KMS-11 (cell line): Measurements from ENCODE around the gene TLR2.

Experiments
- H2AFZ ChIP-seq: fragments of 200-600 bp; sonication (generic); 2 replicates; pipeline ENCODE4 v1.6.1; 2016; ENCODE audit warnings: antibody characterized with exemption, mixed run types, low read depth
- H3K27ac ChIP-seq: fragments of 200-600 bp; sonication (generic); 2 replicates; pipeline ENCODE4 v1.6.1; 2016; ENCODE audit warnings: mild to moderate bottlenecking, mixed run types
- H3K27me3 ChIP-seq: fragments of 200-600 bp; sonication (generic); 2 replicates; pipeline ENCODE4 v1.6.1; 2017; ENCODE audit warnings: mild to moderate bottlenecking, low read depth, mixed run types, moderate library complexity; ENCODE audit not compliant: insufficient read depth
- H3K36me3 ChIP-seq: fragments of 200-600 bp; sonication (generic); 2 replicates; pipeline ENCODE4 v1.6.1; 2017; ENCODE audit warnings: mild to moderate bottlenecking, mixed run types; ENCODE audit not compliant: insufficient read depth
- H3K4me1 ChIP-seq: fragments of 200-600 bp; sonication (generic); 2 replicates; pipeline ENCODE4 v1.6.1; 2016; ENCODE audit warnings: mild to moderate bottlenecking, low read depth, mixed run types; ENCODE audit not compliant: poor library complexity, severe bottlenecking
- H3K4me2 ChIP-seq: fragments of 200-600 bp; sonication (generic); 2 replicates; pipeline ENCODE4 v1.7.0; 2016; ENCODE audit warnings: mild to moderate bottlenecking, mixed run types
- H3K4me3 ChIP-seq: fragments of 200-600 bp; sonication (generic); IDR thresholded peaks from 2 replicates; pipeline ENCODE4 v1.6.1; 2017; ENCODE audit warnings: low read depth, low read length, mixed read lengths; ENCODE audit not compliant: insufficient read depth
- H3K79me2 ChIP-seq: fragments of 200-600 bp; sonication (generic); 2 replicates; pipeline ENCODE4 v1.6.1; 2016; ENCODE audit warnings: low read depth, mixed run types; ENCODE audit not compliant: insufficient read depth
- H3K9ac ChIP-seq: fragments of 200-600 bp; sonication (generic); 2 replicates; pipeline ENCODE4 v1.6.1; 2016; ENCODE audit warnings: mild to moderate bottlenecking, mixed run types
- H4K20me1 ChIP-seq: fragments of 200-600 bp; sonication (generic); 2 replicates; pipeline ENCODE4 v1.6.1; 2016; ENCODE audit warnings: mild to moderate bottlenecking, mixed run types; ENCODE audit not compliant: insufficient read depth
- TF ChIP-seq, protein P1 (sequence below): fragments of 200-600 bp; sonication (generic); conservative IDR thresholded peaks from 2 replicates; pipeline ENCODE4 v1.6.1; 2017; ENCODE audit warnings: low read depth, mild to moderate bottlenecking, antibody characterized with exemption, low read length, moderate library complexity, mixed read lengths

TLR2 gene

DNA sequence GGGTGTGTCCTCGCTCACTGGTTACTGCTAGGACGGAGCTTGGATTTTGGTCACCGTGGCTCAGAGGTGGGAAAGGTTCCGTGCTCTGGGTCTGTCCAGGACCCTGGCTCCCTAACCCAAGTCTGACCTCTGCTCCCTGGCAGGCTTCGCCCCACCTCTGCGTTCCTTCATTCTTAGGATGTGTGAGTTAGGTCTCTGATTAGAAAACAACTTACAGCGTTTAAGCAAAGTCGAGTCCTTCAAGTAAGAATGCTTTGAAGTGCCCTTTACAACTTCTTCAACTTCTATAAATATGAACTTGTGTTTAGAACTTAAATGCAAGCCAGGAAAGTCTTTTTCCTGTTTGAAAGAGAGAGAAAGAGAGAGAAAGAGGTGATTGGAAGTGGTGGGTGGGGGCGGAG lies 891 bp downstream of the TLR2 start:
- Histone ChIP-seq H3K27ac (no peak overlapping the region), H3K9ac (no peak overlapping the region), H3K36me3 (no peaks in the 10 kb centered on the region), H3K4me3 (no peak overlapping the region), H3K4me2 (no peak overlapping the region), H3K79me2 (no peaks in the 10 kb centered on the region), H4K20me1 (no peaks in the 10 kb centered on the region), H3K4me1 (no peaks in the 10 kb centered on the region), H3K27me3 (no peaks in the 10 kb centered on the region; the same call in 1 of the 2 replicates), H2AFZ (no peak overlapping the region)
- TF ChIP-seq, protein P1, sequence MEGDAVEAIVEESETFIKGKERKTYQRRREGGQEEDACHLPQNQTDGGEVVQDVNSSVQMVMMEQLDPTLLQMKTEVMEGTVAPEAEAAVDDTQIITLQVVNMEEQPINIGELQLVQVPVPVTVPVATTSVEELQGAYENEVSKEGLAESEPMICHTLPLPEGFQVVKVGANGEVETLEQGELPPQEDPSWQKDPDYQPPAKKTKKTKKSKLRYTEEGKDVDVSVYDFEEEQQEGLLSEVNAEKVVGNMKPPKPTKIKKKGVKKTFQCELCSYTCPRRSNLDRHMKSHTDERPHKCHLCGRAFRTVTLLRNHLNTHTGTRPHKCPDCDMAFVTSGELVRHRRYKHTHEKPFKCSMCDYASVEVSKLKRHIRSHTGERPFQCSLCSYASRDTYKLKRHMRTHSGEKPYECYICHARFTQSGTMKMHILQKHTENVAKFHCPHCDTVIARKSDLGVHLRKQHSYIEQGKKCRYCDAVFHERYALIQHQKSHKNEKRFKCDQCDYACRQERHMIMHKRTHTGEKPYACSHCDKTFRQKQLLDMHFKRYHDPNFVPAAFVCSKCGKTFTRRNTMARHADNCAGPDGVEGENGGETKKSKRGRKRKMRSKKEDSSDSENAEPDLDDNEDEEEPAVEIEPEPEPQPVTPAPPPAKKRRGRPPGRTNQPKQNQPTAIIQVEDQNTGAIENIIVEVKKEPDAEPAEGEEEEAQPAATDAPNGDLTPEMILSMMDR = no peak

DNA sequence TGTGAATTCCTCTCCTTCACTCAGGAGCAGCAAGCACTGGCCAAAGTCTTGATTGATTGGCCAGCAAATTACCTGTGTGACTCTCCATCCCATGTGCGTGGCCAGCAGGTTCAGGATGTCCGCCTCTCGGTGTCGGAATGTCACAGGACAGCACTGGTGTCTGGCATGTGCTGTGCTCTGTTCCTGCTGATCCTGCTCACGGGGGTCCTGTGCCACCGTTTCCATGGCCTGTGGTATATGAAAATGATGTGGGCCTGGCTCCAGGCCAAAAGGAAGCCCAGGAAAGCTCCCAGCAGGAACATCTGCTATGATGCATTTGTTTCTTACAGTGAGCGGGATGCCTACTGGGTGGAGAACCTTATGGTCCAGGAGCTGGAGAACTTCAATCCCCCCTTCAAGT lies 20.4 kb downstream of the TLR2 start:
- H4K20me1 ChIP-seq = no peaks in the 10 kb centered on the region
- no peak overlapping the region for H3K4me3 ChIP-seq
- H3K27ac ChIP-seq = no peak overlapping the region
- H3K4me1 ChIP-seq = no peaks in the 10 kb centered on the region
- H2AFZ ChIP-seq = no peak overlapping the region
- TF ChIP-seq, protein P1 = no peak
- no peaks in the 10 kb centered on the region for H3K79me2 ChIP-seq
- H3K36me3 ChIP-seq = no peaks in the 10 kb centered on the region
- H3K9ac ChIP-seq = no peak overlapping the region
- H3K4me2 ChIP-seq = no peak overlapping the region
- H3K27me3 ChIP-seq = no peaks in the 10 kb centered on the region

DNA sequence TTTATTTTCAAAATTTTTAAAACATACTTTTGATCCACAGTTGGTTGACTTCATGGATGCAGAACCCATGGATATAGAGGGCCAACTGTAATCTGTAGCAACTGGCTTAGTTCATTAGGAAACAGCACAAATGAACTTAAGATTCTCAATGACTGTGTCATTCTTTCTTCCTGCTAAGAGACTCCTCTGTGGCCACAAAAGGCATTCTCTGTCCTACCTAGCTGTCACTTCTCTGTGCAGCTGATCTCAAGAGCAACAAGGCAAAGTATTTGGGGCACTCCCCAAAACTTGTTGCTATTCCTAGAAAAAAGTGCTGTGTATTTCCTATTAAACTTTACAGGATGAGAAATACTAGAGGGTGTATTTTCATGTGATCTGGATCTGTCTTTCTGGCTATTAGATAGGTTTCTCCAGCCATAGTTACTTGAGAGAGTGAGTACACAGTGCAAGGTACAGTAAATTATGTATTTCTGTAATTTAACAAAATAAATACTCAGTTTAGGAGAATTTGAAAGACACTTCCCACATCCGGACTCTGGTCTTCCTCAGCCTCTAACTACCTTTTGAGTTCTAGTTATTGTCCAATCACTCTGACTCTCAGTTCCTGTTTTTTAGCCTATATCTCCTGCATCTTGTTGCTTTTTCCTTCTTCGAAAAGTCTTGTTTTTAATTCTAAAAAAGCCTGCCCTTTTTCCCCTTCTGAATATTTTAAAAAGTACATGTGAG lies 21.8 kb downstream of the TLR2 start:
- H3K36me3 ChIP-seq = no peaks in the 10 kb centered on the region
- TF ChIP-seq, protein P1 = no peak
- H3K27me3 ChIP-seq = no peaks in the 10 kb centered on the region
- H3K4me2 ChIP-seq = no peak overlapping the region
- no peak overlapping the region for H2AFZ ChIP-seq
- no peak overlapping the region for H3K9ac ChIP-seq
- H4K20me1 ChIP-seq = no peaks in the 10 kb centered on the region
- no peaks in the 10 kb centered on the region for H3K4me1 ChIP-seq
- H3K4me3 ChIP-seq = no peak overlapping the region
- no peak overlapping the region for H3K27ac ChIP-seq
- no peaks in the 10 kb centered on the region for H3K79me2 ChIP-seq

DNA sequence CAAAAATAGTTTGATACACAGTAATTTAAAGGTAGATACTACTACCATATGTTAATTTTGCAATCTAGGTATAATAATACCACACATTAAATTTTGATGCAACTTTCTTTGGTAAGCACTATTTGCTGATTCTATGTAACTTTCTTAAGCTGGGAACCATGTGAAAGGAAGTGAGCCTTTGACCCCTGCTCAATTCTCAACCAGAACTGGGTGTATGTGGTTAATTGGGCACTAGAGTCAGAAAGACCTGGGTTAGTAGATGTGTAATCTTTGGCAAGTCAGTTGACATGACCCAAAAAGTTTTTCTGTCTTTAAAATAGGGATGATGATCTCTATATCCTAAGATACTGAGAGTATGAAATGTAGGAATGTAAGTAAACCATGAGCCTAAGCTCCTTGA lies 22.4 kb downstream of the TLR2 start:
- TF ChIP-seq, protein P1 = no peak
- no peaks in the 10 kb centered on the region for H3K27me3 ChIP-seq
- no peaks in the 10 kb centered on the region for H3K36me3 ChIP-seq
- no peaks in the 10 kb centered on the region for H3K4me1 ChIP-seq
- H3K79me2 ChIP-seq = no peaks in the 10 kb centered on the region
- H4K20me1 ChIP-seq = no peaks in the 10 kb centered on the region
- H3K4me3 ChIP-seq = no peak overlapping the region
- H3K4me2 ChIP-seq = no peak overlapping the region
- H2AFZ ChIP-seq = no peak overlapping the region
- H3K9ac ChIP-seq = no peak overlapping the region
- H3K27ac ChIP-seq = no peak overlapping the region
